GM12873 (cell line): ENCODE data around the gene SZT2.

ENCODE experiments used
- TF ChIP-seq, protein P1 (sequence below): IDR thresholded peaks from 2 replicates; pipeline ENCODE4 v1.5.1; 2012; ENCODE audit warnings: low read depth, mild to moderate bottlenecking, moderate library complexity, low read length, control low read depth; ENCODE audit not compliant: insufficient read depth; ENCODE audit errors: missing control alignments

Gene SZT2

DNA sequence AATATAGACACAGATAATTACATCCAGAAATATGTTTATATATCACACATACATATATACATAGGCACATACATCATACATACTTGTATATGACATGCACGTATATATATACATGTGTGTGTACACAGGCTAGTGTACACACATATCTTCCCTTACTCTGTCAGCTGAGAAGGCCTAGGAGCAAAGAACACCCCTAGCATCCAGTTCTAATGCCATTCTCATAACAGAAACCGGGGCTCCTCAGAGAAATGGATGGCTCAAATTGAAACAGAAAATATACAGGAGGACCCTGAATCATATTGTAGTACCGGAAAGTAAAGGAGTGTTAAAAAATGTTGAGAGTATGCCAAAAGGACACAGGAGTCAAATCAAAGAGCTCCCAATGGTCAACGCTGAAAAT is 83.8 kb downstream of the SZT2 start:
- TF ChIP-seq, protein P1, sequence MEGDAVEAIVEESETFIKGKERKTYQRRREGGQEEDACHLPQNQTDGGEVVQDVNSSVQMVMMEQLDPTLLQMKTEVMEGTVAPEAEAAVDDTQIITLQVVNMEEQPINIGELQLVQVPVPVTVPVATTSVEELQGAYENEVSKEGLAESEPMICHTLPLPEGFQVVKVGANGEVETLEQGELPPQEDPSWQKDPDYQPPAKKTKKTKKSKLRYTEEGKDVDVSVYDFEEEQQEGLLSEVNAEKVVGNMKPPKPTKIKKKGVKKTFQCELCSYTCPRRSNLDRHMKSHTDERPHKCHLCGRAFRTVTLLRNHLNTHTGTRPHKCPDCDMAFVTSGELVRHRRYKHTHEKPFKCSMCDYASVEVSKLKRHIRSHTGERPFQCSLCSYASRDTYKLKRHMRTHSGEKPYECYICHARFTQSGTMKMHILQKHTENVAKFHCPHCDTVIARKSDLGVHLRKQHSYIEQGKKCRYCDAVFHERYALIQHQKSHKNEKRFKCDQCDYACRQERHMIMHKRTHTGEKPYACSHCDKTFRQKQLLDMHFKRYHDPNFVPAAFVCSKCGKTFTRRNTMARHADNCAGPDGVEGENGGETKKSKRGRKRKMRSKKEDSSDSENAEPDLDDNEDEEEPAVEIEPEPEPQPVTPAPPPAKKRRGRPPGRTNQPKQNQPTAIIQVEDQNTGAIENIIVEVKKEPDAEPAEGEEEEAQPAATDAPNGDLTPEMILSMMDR: no peak

DNA sequence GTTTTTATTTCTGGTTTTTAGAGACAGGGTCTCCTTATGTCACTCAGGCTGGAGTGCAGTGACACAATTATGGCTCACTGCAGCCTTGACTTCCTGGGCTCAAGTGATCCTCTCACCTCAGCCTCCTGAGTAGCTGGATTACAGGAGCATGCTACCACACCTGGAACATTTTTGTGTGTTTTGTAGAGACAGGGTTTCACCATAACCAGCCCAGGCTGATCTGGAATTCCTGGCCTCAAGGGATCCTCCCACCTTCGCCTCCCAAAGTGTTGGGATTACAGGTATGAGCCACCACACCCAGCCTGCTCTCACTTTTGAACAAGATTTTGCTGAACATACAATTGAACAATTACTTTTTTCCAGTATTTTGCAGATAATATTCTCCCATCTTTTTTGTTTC is 88.0 kb downstream of the SZT2 start:
- TF ChIP-seq, protein P1: no peak

DNA sequence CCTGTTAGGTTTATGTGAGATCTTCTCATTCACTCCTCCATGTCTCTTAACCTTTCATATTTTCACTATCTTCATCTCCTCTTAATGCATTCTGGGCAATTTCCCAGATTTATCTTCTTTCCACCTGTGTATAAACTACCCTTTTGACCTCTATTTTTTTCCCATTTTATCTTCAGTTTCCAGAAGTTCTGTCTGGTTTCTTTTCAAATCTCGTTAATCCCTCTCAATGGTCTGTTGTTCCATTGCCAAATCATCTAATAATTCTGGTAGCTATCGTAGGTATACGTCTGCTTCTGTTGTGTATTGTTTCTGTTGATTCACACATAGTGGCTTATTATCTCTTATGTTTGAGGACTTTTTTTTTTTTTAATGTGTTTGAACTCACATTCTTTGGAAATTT is 89.7 kb downstream of the SZT2 start:
- TF ChIP-seq, protein P1: no peak

DNA sequence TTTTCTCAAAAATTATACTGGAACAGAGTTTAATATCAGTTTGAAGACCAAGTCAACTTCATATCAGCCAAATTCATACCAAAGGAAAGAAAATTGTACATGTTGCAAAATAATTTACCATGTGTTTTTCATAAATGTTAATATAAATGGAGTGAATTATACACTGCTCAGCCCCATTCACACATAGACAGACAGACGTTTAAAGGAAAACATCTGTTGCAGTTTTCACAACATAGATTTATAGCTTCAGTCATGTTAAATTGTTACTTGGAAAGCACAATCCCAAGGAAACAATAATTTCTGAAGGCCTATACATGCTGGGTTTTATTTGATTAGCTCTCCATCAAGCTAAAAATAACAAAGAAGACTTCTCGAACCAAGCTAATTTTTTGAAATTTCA is 91.8 kb downstream of the SZT2 start:
- TF ChIP-seq, protein P1: no peak

DNA sequence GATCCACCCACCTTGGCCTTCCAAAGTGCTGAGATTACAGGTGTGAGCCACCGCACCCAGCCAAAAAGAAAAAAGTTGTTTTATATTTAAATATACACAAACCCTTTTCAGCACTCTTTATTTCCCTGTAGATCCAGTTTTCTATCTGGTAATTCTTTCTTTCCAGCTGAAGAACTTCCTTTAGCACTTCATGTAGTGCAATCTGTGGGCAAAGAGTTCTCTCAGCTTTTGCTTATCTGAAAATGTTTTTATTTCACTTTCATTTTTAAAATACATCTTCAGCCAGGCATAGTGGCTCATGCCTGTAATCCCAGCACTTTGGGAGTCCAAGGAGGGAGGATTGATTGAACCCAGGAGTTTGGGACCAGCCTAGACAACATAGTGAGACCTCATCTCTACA is 92.5 kb downstream of the SZT2 start:
- TF ChIP-seq, protein P1: no peak

DNA sequence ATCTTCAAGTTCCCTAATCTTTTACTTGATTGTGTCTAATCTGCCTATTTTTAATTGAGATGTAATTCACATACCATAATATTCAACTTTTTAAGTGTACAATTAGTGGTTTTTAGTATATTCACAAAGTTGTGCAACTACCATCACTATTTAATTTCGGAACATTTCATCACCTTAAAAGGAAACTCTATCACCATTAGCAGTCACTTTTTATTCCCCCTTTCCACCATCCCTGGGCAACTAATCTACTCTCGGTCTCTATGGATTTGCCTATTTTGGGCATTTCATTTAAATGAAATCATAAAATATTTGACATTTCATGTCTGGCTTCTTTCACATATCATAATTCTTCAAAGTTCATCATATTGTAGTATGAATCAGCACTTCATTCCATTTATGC is 94.7 kb downstream of the SZT2 start:
- TF ChIP-seq, protein P1: no peak

DNA sequence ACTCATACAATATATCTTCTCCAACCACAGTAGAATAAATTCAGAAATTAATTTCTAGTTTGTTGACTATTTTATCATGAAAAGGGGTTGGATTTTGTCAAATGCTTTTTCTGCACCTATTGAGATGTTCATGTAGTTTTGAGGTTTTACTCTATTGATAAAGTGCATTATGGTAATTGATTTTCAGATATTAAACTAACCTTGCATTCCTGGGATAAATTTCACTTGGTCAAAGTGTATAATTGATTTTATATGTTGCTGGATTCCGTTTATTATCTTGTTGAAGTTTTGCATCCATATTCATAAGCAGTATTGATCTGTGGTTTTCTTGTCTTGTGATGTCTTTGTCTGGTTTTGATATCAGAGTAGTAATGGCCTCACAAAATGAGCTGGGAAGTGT is 98.5 kb downstream of the SZT2 start:
- TF ChIP-seq, protein P1: no peak

DNA sequence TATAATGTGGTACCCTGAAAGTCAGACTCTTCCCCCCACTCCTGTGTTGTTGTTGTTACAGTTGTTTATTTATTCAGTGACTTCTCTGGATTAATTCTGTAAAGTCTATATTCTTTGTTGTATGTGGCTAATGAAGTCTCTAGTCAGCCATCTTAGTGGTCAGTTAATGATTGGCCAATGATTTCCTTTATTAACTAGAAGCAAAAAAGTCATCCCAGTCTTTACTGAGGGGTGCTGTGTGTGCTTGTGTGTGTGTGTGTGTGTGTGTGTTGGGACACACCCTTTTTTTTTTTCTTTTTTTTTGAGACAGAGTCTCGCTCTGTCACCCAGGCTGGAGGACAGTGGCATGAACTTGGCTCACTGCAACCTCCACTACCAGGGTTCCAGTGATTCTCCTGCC is 101.4 kb downstream of the SZT2 start:
- TF ChIP-seq, protein P1: no peak
